Measurements from ENCODE around the gene MAVS.

MAVS gene

GRCh38 chr20:3848565-3848964 lies 1.9 kb downstream of the MAVS start:
- no peak overlapping the region for H3K4me3 ChIP-seq (replicated peaks; ENCODE audit: low read depth, low read length)
- no peak for DNase-seq (ENCODE audit: extremely low read depth, low read depth)
- TF ChIP-seq CTCF (IDR thresholded peaks at IDR 0.05; ENCODE audit: low read depth, low read length, missing control alignments): no peak

GRCh38 chr20:3854462-3854871 lies 7.8 kb downstream of the MAVS start:
- DNase-seq (ENCODE audit: extremely low read depth, low read depth): no peak
- no peak overlapping the region for H3K4me3 ChIP-seq (replicated peaks; ENCODE audit: low read depth, low read length)
- TF ChIP-seq CTCF (IDR thresholded peaks at IDR 0.05; ENCODE audit: low read depth, low read length, missing control alignments): no peak

- no peak for DNase-seq (ENCODE audit: extremely low read depth, low read depth)
- no peak for TF ChIP-seq CTCF (IDR thresholded peaks at IDR 0.05; ENCODE audit: low read depth, low read length, missing control alignments)
- no peak overlapping the region for H3K4me3 ChIP-seq (replicated peaks; ENCODE audit: low read depth, low read length)
These were observed 10.8 kb downstream of the MAVS start for GRCh38 chr20:3857405-3857804.

- no peak for TF ChIP-seq CTCF (IDR thresholded peaks at IDR 0.05; ENCODE audit: low read depth, low read length, missing control alignments)
- no peak overlapping the region for H3K4me3 ChIP-seq (replicated peaks; ENCODE audit: low read depth, low read length)
- DNase-seq (ENCODE audit: extremely low read depth, low read depth): no peak
These were observed 12.1 kb downstream of the MAVS start for GRCh38 chr20:3858689-3859088.

GRCh38 chr20:3861191-3861590 lies 14.6 kb downstream of the MAVS start:
- no peak for TF ChIP-seq CTCF (IDR thresholded peaks at IDR 0.05; ENCODE audit: low read depth, low read length, missing control alignments)

GRCh38 chr20:3862333-3862732 lies 15.7 kb downstream of the MAVS start:
- H3K4me3 ChIP-seq (replicated peaks; ENCODE audit: low read depth, low read length): no peak overlapping the region
- no peak for DNase-seq (ENCODE audit: extremely low read depth, low read depth)
- no peak for TF ChIP-seq CTCF (IDR thresholded peaks at IDR 0.05; ENCODE audit: low read depth, low read length, missing control alignments)

More at GRCh38 chr20:3861191-3861590, 14.6 kb downstream of the MAVS start:
- DNase-seq (ENCODE audit: extremely low read depth, low read depth): no peak
- H3K4me3 ChIP-seq (replicated peaks; ENCODE audit: low read depth, low read length): no peak overlapping the region

- H3K4me3 ChIP-seq (replicated peaks; ENCODE audit: low read depth, low read length): no peak overlapping the region
- no peak for TF ChIP-seq CTCF (IDR thresholded peaks at IDR 0.05; ENCODE audit: low read depth, low read length, missing control alignments)
- no peak for DNase-seq (ENCODE audit: extremely low read depth, low read depth)
These were observed 16.7 kb downstream of the MAVS start for GRCh38 chr20:3863317-3863716.

Measured in HFF-Myc (cell line).